Liver (tissue), 3 donors: ENCODE measurements around the gene KRT9.

Experiments used
- GABPA ChIP-seq, 2 donors: IDR thresholded peaks in 1 of 2; conservative IDR thresholded peaks in 1 of 2; 2 replicates each; pipeline ENCODE4 v1.6.1; 2016; ENCODE audit warnings: antibody characterized with exemption in 2 of 2, mild to moderate bottlenecking in 1 of 2, moderate library complexity in 1 of 2
- RAD21 ChIP-seq, 2 donors: IDR thresholded peaks; 2 replicates each; pipeline ENCODE4 v1.6.1; 2016; ENCODE audit warnings: antibody characterized with exemption in 2 of 2, mild to moderate bottlenecking in 2 of 2
- REST ChIP-seq: IDR thresholded peaks from 2 replicates; pipeline ENCODE4 v1.6.1; 2016; ENCODE audit warnings: antibody characterized with exemption, mild to moderate bottlenecking
- RXRA ChIP-seq, 2 donors: IDR thresholded peaks; 2 replicates each; pipeline ENCODE4 v1.6.1; 2017 to 2018; ENCODE audit warnings: antibody characterized with exemption in 2 of 2, mild to moderate bottlenecking in 1 of 2
- TAF1 ChIP-seq: conservative IDR thresholded peaks from 2 replicates; pipeline ENCODE4 v1.6.1; 2016; ENCODE audit warnings: antibody characterized with exemption, mild to moderate bottlenecking
- YY1 ChIP-seq: IDR thresholded peaks from 2 replicates; pipeline ENCODE4 v1.6.1; 2016; ENCODE audit warnings: antibody characterized with exemption, mild to moderate bottlenecking
- ZBTB33 ChIP-seq: IDR thresholded peaks from 2 replicates; pipeline ENCODE4 v1.6.1; 2016; ENCODE audit warnings: antibody characterized with exemption
- TF ChIP-seq, protein P1 (sequence below): fragments of 150-350 bp; IDR thresholded peaks from 2 replicates; pipeline ENCODE4 v1.5.1; 2017; ENCODE audit warnings: improper control_type of control experiment, low read depth, low read length; ENCODE audit not compliant: missing input control
- TF ChIP-seq, protein P2 (sequence below): IDR thresholded peaks from 2 replicates; pipeline ENCODE4 v1.6.1; 2016; ENCODE audit warnings: antibody characterized with exemption
- donor health status: healthy.
- donor health status: healthy.

- no peak for TF ChIP-seq RXRA (IDR thresholded peaks at IDR 0.05)
- TF ChIP-seq, protein P1, sequence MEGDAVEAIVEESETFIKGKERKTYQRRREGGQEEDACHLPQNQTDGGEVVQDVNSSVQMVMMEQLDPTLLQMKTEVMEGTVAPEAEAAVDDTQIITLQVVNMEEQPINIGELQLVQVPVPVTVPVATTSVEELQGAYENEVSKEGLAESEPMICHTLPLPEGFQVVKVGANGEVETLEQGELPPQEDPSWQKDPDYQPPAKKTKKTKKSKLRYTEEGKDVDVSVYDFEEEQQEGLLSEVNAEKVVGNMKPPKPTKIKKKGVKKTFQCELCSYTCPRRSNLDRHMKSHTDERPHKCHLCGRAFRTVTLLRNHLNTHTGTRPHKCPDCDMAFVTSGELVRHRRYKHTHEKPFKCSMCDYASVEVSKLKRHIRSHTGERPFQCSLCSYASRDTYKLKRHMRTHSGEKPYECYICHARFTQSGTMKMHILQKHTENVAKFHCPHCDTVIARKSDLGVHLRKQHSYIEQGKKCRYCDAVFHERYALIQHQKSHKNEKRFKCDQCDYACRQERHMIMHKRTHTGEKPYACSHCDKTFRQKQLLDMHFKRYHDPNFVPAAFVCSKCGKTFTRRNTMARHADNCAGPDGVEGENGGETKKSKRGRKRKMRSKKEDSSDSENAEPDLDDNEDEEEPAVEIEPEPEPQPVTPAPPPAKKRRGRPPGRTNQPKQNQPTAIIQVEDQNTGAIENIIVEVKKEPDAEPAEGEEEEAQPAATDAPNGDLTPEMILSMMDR = no peak
- TF ChIP-seq YY1 = no peak
- no peak for TF ChIP-seq RAD21 (IDR thresholded peaks at IDR 0.05)
- TF ChIP-seq GABPA (IDR thresholded peaks at IDR 0.05 in 1 of 2, conservative IDR thresholded peaks at IDR 0.05 in 1 of 2) = no peak
- no peak for TF ChIP-seq REST
- TF ChIP-seq, protein P2, sequence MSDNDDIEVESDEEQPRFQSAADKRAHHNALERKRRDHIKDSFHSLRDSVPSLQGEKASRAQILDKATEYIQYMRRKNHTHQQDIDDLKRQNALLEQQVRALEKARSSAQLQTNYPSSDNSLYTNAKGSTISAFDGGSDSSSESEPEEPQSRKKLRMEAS = no peak
- no peak for TF ChIP-seq TAF1
- no peak for TF ChIP-seq ZBTB33
Measured at GRCh38 chr17:41523225-41523593, 48.6 kb downstream of the KRT9 start.
